IPS DF 19.7 (cell line): Measurements from ENCODE around the gene OR2M4.
"Not testable (repeated sequence)": the region's sequence is repeated elsewhere in the genome, so short reads cannot be mapped to it uniquely, and the experiment has no call there.

Experiments used
- DNase-seq: peaks from one replicate; pipeline ENCODE4 v3.0.0-alpha.2; 2013; ENCODE audit warnings: low read depth, low spot score

OR2M4 gene

GRCh38 chr1:248231117-248231516, at the start of gene OR2M4:
Gene OR2M4, plus strand, starts transcription at chr1:248231417. Its CDS starts 7,512 bp downstream, at chr1:248238929.
- no peak for DNase-seq

GRCh38 chr1:248183996-248184395, 47.2 kb upstream of the OR2M4 start:
- DNase-seq = no peak

- no peak for DNase-seq
Observed at GRCh38 chr1:248187363-248187762, 43.9 kb upstream of the OR2M4 start.

GRCh38 chr1:248189026-248189425, 42.2 kb upstream of the OR2M4 start:
- DNase-seq = no peak

GRCh38 chr1:248194117-248194516, 37.1 kb upstream of the OR2M4 start:
- no peak for DNase-seq

- no peak for DNase-seq
Observed at GRCh38 chr1:248196965-248197364, 34.3 kb upstream of the OR2M4 start, which contains the start of gene OR2M3. Gene OR2M3, plus strand, starts transcription at chr1:248197265. Its CDS starts 5,803 bp downstream, at chr1:248203068.

- DNase-seq = no peak
Observed at GRCh38 chr1:248215880-248216279, 15.3 kb upstream of the OR2M4 start.

GRCh38 chr1:248225537-248225936, 5.7 kb upstream of the OR2M4 start:
- DNase-seq = no peak

- DNase-seq = no peak
Observed at GRCh38 chr1:248229360-248229908, 1.8 kb upstream of the OR2M4 start.

- DNase-seq = no peak
Observed at GRCh38 chr1:248239478-248239877, 8.3 kb downstream of the OR2M4 start.

- DNase-seq = no peak
Observed at GRCh38 chr1:248243204-248243603, 12.0 kb downstream of the OR2M4 start.

- DNase-seq = not testable (repeated sequence)
Observed at GRCh38 chr1:248259309-248259708, 28.1 kb downstream of the OR2M4 start.

- DNase-seq = no peak
Observed at GRCh38 chr1:248268178-248268577, 37.0 kb downstream of the OR2M4 start.

- DNase-seq = not testable (repeated sequence)
Observed at GRCh38 chr1:248273225-248273624, 42.0 kb downstream of the OR2M4 start.

- no peak for DNase-seq
Observed at GRCh38 chr1:248277876-248278275, 46.7 kb downstream of the OR2M4 start, which contains the start of gene OR2T33. Gene OR2T33, minus strand, starts transcription at chr1:248277976. Its CDS starts 4,162 bp downstream, at chr1:248273814.

- DNase-seq = no peak
Observed at GRCh38 chr1:248288391-248288790, 57.2 kb downstream of the OR2M4 start.
